Esophagus squamous epithelium (tissue), 5 donors: Measurements from ENCODE around the gene GALNT17. TPM values are rescaled to one million over a fixed set of nuclear protein-coding genes. Genes with fewer than 3 reads are reported as not detected.

Source experiments
- DNase-seq: peaks from one replicate; lab custom pipeline; 2025; lab: John Stamatoyannopoulos, UW
- H3K27ac ChIP-seq, 4 donors: fragments of 200-600 bp; sonication (generic); one replicate each; pipeline ENCODE4 v1.5.1; 2016 to 2019; ENCODE audit warnings: mild to moderate bottlenecking in 1 of 4
- H3K27me3 ChIP-seq, 4 donors: fragments of 200-600 bp; sonication (generic); 1 replicate in 3 of 4; 2 replicates in 1 of 4; pipeline versions ENCODE4 v1.5.1 to v1.6.0; 2017 to 2021; ENCODE audit warnings: antibody characterized with exemption in 1 of 4
- H3K36me3 ChIP-seq, 3 donors: fragments of 200-600 bp; sonication (generic); one replicate each; pipeline ENCODE4 v1.5.1; 2016 to 2019
- H3K4me1 ChIP-seq, 3 donors: fragments of 200-600 bp; sonication (generic); one replicate each; pipeline ENCODE4 v1.5.1; 2017 to 2019
- H3K4me3 ChIP-seq, 4 donors: fragments of 200-600 bp; sonication (generic); 1 replicate in 3 of 4; 2 replicates in 1 of 4; pipeline ENCODE4 v1.5.1; 2016 to 2019; ENCODE audit warnings: mild to moderate bottlenecking in 2 of 4, moderate library complexity in 1 of 4
- H3K9me3 ChIP-seq, 3 donors: fragments of 200-600 bp; sonication (generic); one replicate each; pipeline ENCODE4 v1.5.1; 2016 to 2019
- POLR2A ChIP-seq, 4 donors: fragments of 450-650 bp; IDR thresholded peaks; one replicate each; pipeline ENCODE4 v1.6.1; 2017; ENCODE audit warnings: antibody characterized with exemption in 4 of 4, mild to moderate bottlenecking in 4 of 4, moderate library complexity in 3 of 4
- WGBS, 2 donors: methylation state at CpG; one replicate each; pipeline ENCODE4 v1.1.5; 2018; 5-methylcytosine and 5-hydroxymethylcytosine counted together
- intact Hi-C: fragments of 100-400 bp; cut with DNase I; formaldehyde crosslinking; loops from one replicate; pipeline ENCODE4 v1.15.0; 2022
- total RNA-seq, 4 donors: library from RNA; depleted of rRNA; stranded (reverse); fragments of >200 nt; gene quantifications; one replicate each; pipeline ENCODE4 v1.1.0, GENCODE V29; 2016
- TF ChIP-seq, protein P1 (sequence below), 6 experiments: fragments of 450-650 bp in 4 of 6; fragments of 200-600 bp in 2 of 6; sonication (generic) in 2 of 6; IDR thresholded peaks; one replicate each; pipeline ENCODE4 v1.5.1; 2016 to 2019; ENCODE audit warnings: antibody characterized with exemption in 6 of 6, mild to moderate bottlenecking in 4 of 6, moderate library complexity in 4 of 6
- donor health status: DM: yes; HTN: yes; CAD: no.

The GALNT17 gene
- total RNA-seq, 4 donors from 2014 or later: 1.6 to 22.1 (median 2.5) TPM

DNA sequence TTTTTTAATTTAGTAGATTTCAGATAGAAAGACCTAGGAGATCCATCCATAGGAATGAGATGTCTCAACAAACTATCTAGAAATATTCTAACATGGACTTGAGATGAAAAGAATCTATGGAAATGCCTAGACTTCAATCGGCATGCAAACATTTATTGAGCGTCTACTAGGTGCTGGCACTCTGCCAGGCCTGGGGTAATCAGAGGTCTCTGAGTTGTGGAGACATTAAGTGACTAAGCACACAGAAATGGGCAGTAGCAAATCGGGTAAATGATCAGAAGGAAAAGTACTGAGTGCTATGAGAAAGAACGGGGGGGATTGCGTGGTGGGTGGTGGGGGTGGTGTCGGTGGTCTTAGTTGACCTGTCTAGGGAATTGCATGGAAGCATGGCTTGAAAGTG, 466.6 kb downstream of the GALNT17 start:
- intact Hi-C loops: no loop called here
- DNase-seq: no peak
- 82 to 85% methylated on average over 6 of the region's 6 CpGs for WGBS, 2 donors
- H3K4me3 ChIP-seq: no peak overlapping the region
- TF ChIP-seq POLR2A (IDR thresholded peaks at IDR 0.05): no peak
- TF ChIP-seq, protein P1, sequence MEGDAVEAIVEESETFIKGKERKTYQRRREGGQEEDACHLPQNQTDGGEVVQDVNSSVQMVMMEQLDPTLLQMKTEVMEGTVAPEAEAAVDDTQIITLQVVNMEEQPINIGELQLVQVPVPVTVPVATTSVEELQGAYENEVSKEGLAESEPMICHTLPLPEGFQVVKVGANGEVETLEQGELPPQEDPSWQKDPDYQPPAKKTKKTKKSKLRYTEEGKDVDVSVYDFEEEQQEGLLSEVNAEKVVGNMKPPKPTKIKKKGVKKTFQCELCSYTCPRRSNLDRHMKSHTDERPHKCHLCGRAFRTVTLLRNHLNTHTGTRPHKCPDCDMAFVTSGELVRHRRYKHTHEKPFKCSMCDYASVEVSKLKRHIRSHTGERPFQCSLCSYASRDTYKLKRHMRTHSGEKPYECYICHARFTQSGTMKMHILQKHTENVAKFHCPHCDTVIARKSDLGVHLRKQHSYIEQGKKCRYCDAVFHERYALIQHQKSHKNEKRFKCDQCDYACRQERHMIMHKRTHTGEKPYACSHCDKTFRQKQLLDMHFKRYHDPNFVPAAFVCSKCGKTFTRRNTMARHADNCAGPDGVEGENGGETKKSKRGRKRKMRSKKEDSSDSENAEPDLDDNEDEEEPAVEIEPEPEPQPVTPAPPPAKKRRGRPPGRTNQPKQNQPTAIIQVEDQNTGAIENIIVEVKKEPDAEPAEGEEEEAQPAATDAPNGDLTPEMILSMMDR (IDR thresholded peaks at IDR 0.05): no peak
- no peaks in the 10 kb centered on the region for H3K27me3 ChIP-seq
- H3K9me3 ChIP-seq: no peaks in the 10 kb centered on the region
- H3K36me3 ChIP-seq: no peaks in the 10 kb centered on the region
- no peak overlapping the region for H3K27ac ChIP-seq
- peaks cover 0 to 8% (median 0%) of the 10 kb centered on the region in 3 donors for H3K4me1 ChIP-seq

DNA sequence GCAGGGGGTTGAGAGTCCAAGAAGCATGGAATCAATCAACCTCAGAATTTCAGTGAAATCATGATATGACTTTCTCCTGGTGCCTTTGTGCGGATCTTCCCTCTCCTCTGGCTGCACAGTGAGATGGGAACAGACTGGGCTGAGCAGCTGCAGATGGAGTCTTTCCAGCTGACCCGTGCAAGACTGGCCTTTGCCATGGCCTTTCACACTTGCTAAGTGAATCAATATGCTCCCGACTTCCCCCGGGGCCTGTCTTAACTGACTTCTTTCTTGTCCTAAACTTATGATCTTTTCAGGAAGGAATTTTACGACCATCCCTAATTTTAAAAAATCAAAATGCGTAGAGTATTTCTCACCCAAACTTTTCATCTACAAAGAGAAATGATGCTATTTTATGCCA, 469.9 kb downstream of the GALNT17 start:
- no peak overlapping the region for H3K4me3 ChIP-seq
- H3K4me1 ChIP-seq: peaks cover 0 to 8% (median 0%) of the 10 kb centered on the region in 3 donors
- WGBS, 2 donors: 41 to 53% methylated on average over 6 of the region's 6 CpGs
- no peaks in the 10 kb centered on the region for H3K9me3 ChIP-seq
- H3K27ac ChIP-seq: no peak overlapping the region
- no peaks in the 10 kb centered on the region for H3K27me3 ChIP-seq
- no peak for DNase-seq
- TF ChIP-seq POLR2A (IDR thresholded peaks at IDR 0.05): no peak
- TF ChIP-seq, protein P1 (IDR thresholded peaks at IDR 0.05): no peak
- no peaks in the 10 kb centered on the region for H3K36me3 ChIP-seq
- intact Hi-C loops: no loop called here

DNA sequence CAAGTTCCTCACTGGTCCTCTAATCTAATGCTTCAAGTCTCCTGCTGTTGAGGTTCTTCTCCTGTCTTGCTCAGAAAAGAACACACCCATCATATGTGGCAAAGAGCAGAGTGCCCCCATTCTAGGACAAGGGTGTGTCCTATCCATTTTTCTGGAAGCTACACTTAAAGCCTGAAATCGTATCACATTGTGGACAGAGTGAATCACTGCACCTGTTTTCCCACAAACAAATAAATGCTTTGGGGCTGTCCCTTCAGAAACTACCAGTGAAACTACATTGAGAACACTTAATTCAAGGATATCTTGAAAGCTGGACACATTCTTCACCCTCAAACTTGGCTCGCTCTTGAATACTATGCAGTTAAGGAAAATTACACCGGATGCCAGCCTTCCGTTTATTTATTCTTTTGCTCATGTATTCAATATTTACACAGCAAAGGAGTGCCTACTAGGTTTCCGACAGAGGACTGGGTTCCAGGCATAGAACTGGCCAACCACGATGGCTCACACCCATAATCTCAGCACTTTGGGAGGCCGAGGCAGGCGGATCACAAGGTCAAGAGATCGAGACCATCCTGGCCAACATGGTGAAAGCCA, 473.0 kb downstream of the GALNT17 start:
- Histone ChIP-seq H3K27me3 (no peaks in the 10 kb centered on the region), H3K4me1 (peaks cover 0 to 8% (median 0%) of the 10 kb centered on the region in 3 donors), H3K27ac (no peak overlapping the region), H3K4me3 (no peak overlapping the region), H3K36me3 (no peaks in the 10 kb centered on the region), H3K9me3 (no peaks in the 10 kb centered on the region)
- no peak for DNase-seq
- intact Hi-C loops: no loop called here
- no peak for TF ChIP-seq POLR2A (IDR thresholded peaks at IDR 0.05)
- TF ChIP-seq, protein P1 (IDR thresholded peaks at IDR 0.05): no peak
- WGBS, 2 donors: 77 to 81% methylated on average over 4 to 9 of the region's 9 CpGs

DNA sequence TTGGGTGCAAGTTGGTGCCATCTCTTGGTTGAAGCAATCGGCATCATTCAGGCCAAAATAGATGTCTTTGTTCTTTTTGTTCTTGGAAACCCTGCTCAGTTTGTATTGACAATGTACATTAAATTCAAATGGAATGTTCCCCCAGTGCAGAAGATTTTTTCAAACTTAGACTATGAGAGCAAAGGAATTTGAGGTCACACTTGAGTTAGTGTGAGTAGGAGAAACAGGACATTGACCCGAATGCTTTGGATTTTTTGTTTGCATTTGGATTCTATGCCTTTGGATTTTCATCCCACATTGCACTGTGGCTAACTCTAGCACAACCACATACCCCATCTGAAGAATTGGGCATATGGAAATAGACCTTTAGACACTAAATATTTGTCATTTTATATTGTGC, 480.0 kb downstream of the GALNT17 start:
- no peaks in the 10 kb centered on the region for H3K9me3 ChIP-seq
- no peak for DNase-seq
- H3K27ac ChIP-seq: peak overlapping the region in 3 of 4 donors; percentile 52 to 78 (median 65)
- H3K36me3 ChIP-seq: no peaks in the 10 kb centered on the region
- 61 to 69% methylated on average over 2 of the region's 2 CpGs for WGBS, 2 donors
- intact Hi-C loops: no loop called here
- peaks cover 0 to 29% (median 9%) of the 10 kb centered on the region in 3 donors for H3K4me1 ChIP-seq
- no peak overlapping the region for H3K4me3 ChIP-seq
- TF ChIP-seq, protein P1 (IDR thresholded peaks at IDR 0.05): no peak
- TF ChIP-seq POLR2A (IDR thresholded peaks at IDR 0.05): no peak
- no peaks in the 10 kb centered on the region for H3K27me3 ChIP-seq

DNA sequence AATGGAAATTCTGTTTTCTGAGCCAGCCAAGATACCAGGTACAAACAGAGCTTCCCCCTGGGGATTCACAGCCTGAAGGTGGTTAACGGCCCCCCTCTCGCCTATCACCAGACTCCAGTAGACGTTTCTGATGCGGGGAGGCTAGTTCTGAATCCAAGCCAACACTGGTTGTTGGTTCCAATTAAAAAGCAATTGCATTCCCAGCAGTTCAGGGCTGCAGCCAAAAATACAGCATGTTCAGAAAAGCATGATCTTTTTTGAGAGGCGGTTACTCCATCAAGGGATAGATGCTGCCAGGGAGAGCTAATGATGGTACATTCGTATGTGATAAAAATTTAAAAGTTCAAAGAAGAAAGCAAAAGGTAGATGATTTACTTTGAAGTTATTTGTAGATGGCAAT, 481.0 kb downstream of the GALNT17 start:
- no peaks in the 10 kb centered on the region for H3K9me3 ChIP-seq
- peaks cover 0 to 29% (median 9%) of the 10 kb centered on the region in 3 donors for H3K4me1 ChIP-seq
- no peak for DNase-seq
- no peak for TF ChIP-seq POLR2A (IDR thresholded peaks at IDR 0.05)
- TF ChIP-seq, protein P1 (IDR thresholded peaks at IDR 0.05): no peak
- peak overlapping the region in 1 of 4 donors; percentile 41 for H3K4me3 ChIP-seq
- peak overlapping the region in 3 of 4 donors; percentile 52 to 78 (median 65) for H3K27ac ChIP-seq
- no peaks in the 10 kb centered on the region for H3K27me3 ChIP-seq
- no peaks in the 10 kb centered on the region for H3K36me3 ChIP-seq
- intact Hi-C loops: no loop called here
- WGBS, 2 donors: 36 to 43% methylated on average over 5 to 6 of the region's 6 CpGs
